ENCODE results near the gene PCDHGA9. TPM values are rescaled to one million over a fixed set of nuclear protein-coding genes. Genes with fewer than 3 reads are reported as not detected.

Gene PCDHGA9
- not detected for total RNA-seq

- ATAC-seq, result no peak
- Mint-ChIP-seq H3K27me3 (peaks cover 66% of the 10 kb centered on the region), H3K4me3 (no peak within 1 kb of the TSS), H3K9me3 (ENCODE audit: low read depth) (peaks cover 5% of the 10 kb centered on the region), H3K36me3 (peaks cover 5% of the 10 kb centered on the region), H3K27ac (no peak within 1 kb of the TSS), H3K4me1 (no peaks in the 10 kb centered on the region)
- CTCF ChIA-PET, result interaction anchor here (1.4 to 1.8 kb wide), 6 partner anchors 10 to 111 kb away, joined by 3 to 4 read pairs (median 4); partner anchors contain the start of genes PCDHGA10, PCDHGA12 and PCDHGB3
- no peak for DNase-seq
Observed at GRCh38 chr5:141402553-141403243, at the start of gene PCDHGA9. Gene PCDHGA9 (plus strand): TSS chr5:141402778. CDS start chr5:141402953, 175 bp downstream.

- Mint-ChIP-seq H3K4me1 (peaks cover 2% of the 10 kb centered on the region), H3K36me3 (peaks cover 6% of the 10 kb centered on the region), H3K27ac (no peak within 1 kb of the TSS), H3K9me3 (ENCODE audit: low read depth) (peaks cover 14% of the 10 kb centered on the region), H3K4me3 (no peak within 1 kb of the TSS), H3K27me3 (peaks cover 47% of the 10 kb centered on the region)
- no peak for ATAC-seq
- CTCF ChIA-PET, result interaction anchor here (1.1 to 1.2 kb wide), 5 partner anchors 11 to 203 kb away, joined by 4 to 8 read pairs (median 4); partner anchors contain the start of genes PCDHGA1, PCDHGA11, PCDHGA3 and PCDHGB3
- DNase-seq, result no peak
Observed at GRCh38 chr5:141354900-141355469, 47.6 kb upstream of the PCDHGA9 start, which contains the start of gene PCDHGA4. Gene PCDHGA4 (plus strand): TSS chr5:141355021. CDS start chr5:141355108, 87 bp downstream.

GRCh38 chr5:141355641-141356040 is 46.9 kb upstream of the PCDHGA9 start:
- Mint-ChIP-seq H3K9me3 (ENCODE audit: low read depth) (peaks cover 14% of the 10 kb centered on the region), H3K27ac (no peak overlapping the region), H3K27me3 (peaks cover 47% of the 10 kb centered on the region), H3K4me1 (peaks cover 2% of the 10 kb centered on the region), H3K4me3 (no peak overlapping the region), H3K36me3 (peaks cover 8% of the 10 kb centered on the region)
- ATAC-seq (no peak), DNase-seq (no peak)
- CTCF ChIA-PET, result interaction anchor here (0.8 to 1.2 kb wide), 6 partner anchors 11 to 202 kb away, joined by 3 to 8 read pairs (median 4); partner anchors contain the start of genes PCDHGA1, PCDHGA11, PCDHGA3 and PCDHGB3

- H3K9me3 Mint-ChIP-seq (ENCODE audit: low read depth), result peaks cover 17% of the 10 kb centered on the region
- H3K4me3 Mint-ChIP-seq, result no peak overlapping the region
- ATAC-seq (no peak), DNase-seq (no peak)
- peaks cover 47% of the 10 kb centered on the region for H3K27me3 Mint-ChIP-seq
- peaks cover 13% of the 10 kb centered on the region for H3K36me3 Mint-ChIP-seq
- CTCF ChIA-PET, result interaction anchor here (0.8 to 1.2 kb wide), 3 partner anchors 65 to 202 kb away, joined by 3 to 4 read pairs (median 4); partner anchors contain the start of gene PCDHGA11
- peaks cover 2% of the 10 kb centered on the region for H3K4me1 Mint-ChIP-seq
- H3K27ac Mint-ChIP-seq, result no peak overlapping the region
Observed at GRCh38 chr5:141356133-141356532, 46.4 kb upstream of the PCDHGA9 start.

GRCh38 chr5:141356950-141357349 is 45.6 kb upstream of the PCDHGA9 start:
- peaks cover 17% of the 10 kb centered on the region for H3K9me3 Mint-ChIP-seq (ENCODE audit: low read depth)
- ATAC-seq, result no peak
- H3K4me1 Mint-ChIP-seq, result peaks cover 2% of the 10 kb centered on the region
- CTCF ChIA-PET, result no interaction called here
- no peak for DNase-seq
- H3K4me3 Mint-ChIP-seq, result no peak overlapping the region
- H3K27ac Mint-ChIP-seq, result no peak overlapping the region
- H3K36me3 Mint-ChIP-seq, result peaks cover 15% of the 10 kb centered on the region
- peaks cover 51% of the 10 kb centered on the region for H3K27me3 Mint-ChIP-seq

- Mint-ChIP-seq H3K27ac (peak within 1 kb of the TSS; percentile 6), H3K27me3 (peaks cover 69% of the 10 kb centered on the region), H3K4me1 (peaks cover 2% of the 10 kb centered on the region), H3K9me3 (ENCODE audit: low read depth) (peaks cover 15% of the 10 kb centered on the region), H3K4me3 (peak within 1 kb of the TSS; percentile 75), H3K36me3 (peaks cover 15% of the 10 kb centered on the region)
- ATAC-seq (no peak), DNase-seq (no peak)
- CTCF ChIA-PET, result interaction anchor here (0.5 to 1.9 kb wide), 6 partner anchors 61 to 276 kb away, joined by 3 to 7 read pairs (median 4); partner anchors contain the start of gene PCDHGA11
Observed at GRCh38 chr5:141359790-141360426, 42.7 kb upstream of the PCDHGA9 start, which contains the start of gene PCDHGB2. Gene PCDHGB2 (plus strand): TSS chr5:141359994. CDS start chr5:141360136, 142 bp downstream.

- H3K4me3 Mint-ChIP-seq, result peak overlapping the region; percentile 75
Observed at GRCh38 chr5:141360685-141361084, 41.9 kb upstream of the PCDHGA9 start.

GRCh38 chr5:141362719-141363118 is 39.9 kb upstream of the PCDHGA9 start:
- Mint-ChIP-seq H3K9me3 (ENCODE audit: low read depth) (peaks cover 15% of the 10 kb centered on the region), H3K27ac (no peak overlapping the region), H3K36me3 (peaks cover 15% of the 10 kb centered on the region), H3K4me3 (no peak overlapping the region), H3K27me3 (peaks cover 70% of the 10 kb centered on the region), H3K4me1 (peaks cover 2% of the 10 kb centered on the region)
- DNase-seq, result no peak
- CTCF ChIA-PET, result interaction anchor here (1.6 kb wide), 1 partner anchor 59 kb away, joined by 4 read pairs; the partner anchor contains the start of gene PCDHGA11
- no peak for ATAC-seq

More at GRCh38 chr5:141360685-141361084, 41.9 kb upstream of the PCDHGA9 start:
- Mint-ChIP-seq H3K4me1 (peaks cover 2% of the 10 kb centered on the region), H3K36me3 (peaks cover 15% of the 10 kb centered on the region), H3K27ac (no peak overlapping the region), H3K9me3 (ENCODE audit: low read depth) (peaks cover 17% of the 10 kb centered on the region), H3K27me3 (peaks cover 70% of the 10 kb centered on the region)
- ATAC-seq (no peak), DNase-seq (no peak)
- CTCF ChIA-PET, result interaction anchor here (1.7 to 1.9 kb wide), 2 partner anchors 203 to 207 kb away, joined by 6 to 7 read pairs; no protein-coding TSS in a partner anchor

GRCh38 chr5:141363952-141364660 is 38.5 kb upstream of the PCDHGA9 start, which contains the start of gene PCDHGA5:
Gene PCDHGA5 (plus strand): TSS chr5:141364162. CDS start chr5:141364331, 169 bp downstream.
- CTCF ChIA-PET, result interaction anchor here (0.8 to 1.6 kb wide), 4 partner anchors 14 to 57 kb away, joined by 3 to 4 read pairs (median 3); partner anchors contain the start of genes PCDHGA10, PCDHGA11, PCDHGB1 and PCDHGB6
- no peak within 1 kb of the TSS for H3K4me3 Mint-ChIP-seq
- H3K27me3 Mint-ChIP-seq, result peaks cover 74% of the 10 kb centered on the region
- peak within 1 kb of the TSS; percentile 10 for H3K27ac Mint-ChIP-seq
- peaks cover 15% of the 10 kb centered on the region for H3K9me3 Mint-ChIP-seq (ENCODE audit: low read depth)
- DNase-seq (no peak), ATAC-seq (no peak)
- peaks cover 2% of the 10 kb centered on the region for H3K4me1 Mint-ChIP-seq
- H3K36me3 Mint-ChIP-seq, result peaks cover 15% of the 10 kb centered on the region

- Mint-ChIP-seq H3K4me3 (no peak overlapping the region), H3K36me3 (peaks cover 5% of the 10 kb centered on the region), H3K27me3 (peaks cover 77% of the 10 kb centered on the region), H3K4me1 (peaks cover 2% of the 10 kb centered on the region), H3K9me3 (ENCODE audit: low read depth) (peaks cover 13% of the 10 kb centered on the region), H3K27ac (no peak overlapping the region)
- no peak for DNase-seq
- ATAC-seq, result no peak
- CTCF ChIA-PET, result interaction anchor here (0.7 kb wide), 1 partner anchor 189 kb away, joined by 3 read pairs; the partner anchor contains the start of gene PCDHB8
Observed at GRCh38 chr5:141366016-141366896, 36.3 kb upstream of the PCDHGA9 start.

- Mint-ChIP-seq H3K4me1 (peaks cover 2% of the 10 kb centered on the region), H3K9me3 (ENCODE audit: low read depth) (peaks cover 17% of the 10 kb centered on the region), H3K27me3 (peaks cover 71% of the 10 kb centered on the region), H3K36me3 (no peaks in the 10 kb centered on the region), H3K27ac (no peak within 1 kb of the TSS), H3K4me3 (peak within 1 kb of the TSS; percentile 40)
- CTCF ChIA-PET, result interaction anchor here (0.7 to 2.0 kb wide), 13 partner anchors 9 to 284 kb away, joined by 3 to 13 read pairs (median 4); partner anchors contain the start of genes PCDHGA10, PCDHGA12, PCDHGA4 and PCDHGA9
- DNase-seq, result no peak
- no peak for ATAC-seq
Observed at GRCh38 chr5:141369994-141370848, 32.4 kb upstream of the PCDHGA9 start, which contains the start of gene PCDHGB3. Gene PCDHGB3 (plus strand): TSS chr5:141370242. CDS start chr5:141370395, 153 bp downstream.

Measured in activated CD8-positive, alpha-beta memory T cell treated with anti-CD3 and anti-CD28 coated beads, Interleukin-2, amount 10 ng/mL, durations not matched to agents 7 days and 5 days (primary cell).